Mucosa of rectum (tissue), 2 donors: ENCODE results near the gene PLEKHA1.

Experiments
- H3K27ac ChIP-seq, 2 donors: one replicate each; pipeline ENCODE4 v1.7.0; 2013; ENCODE audit warnings: inconsistent platforms in 2 of 2, low read depth in 2 of 2, low read length in 2 of 2
- H3K27me3 ChIP-seq, 2 donors: one replicate each; pipeline ENCODE4 v1.7.0; 2013; ENCODE audit warnings: low read length in 2 of 2; ENCODE audit not compliant: control insufficient read depth in 2 of 2, insufficient read depth in 2 of 2
- H3K36me3 ChIP-seq, 2 donors: one replicate each; pipeline ENCODE4 v1.7.0; 2013; ENCODE audit warnings: low read length in 2 of 2; ENCODE audit not compliant: control insufficient read depth in 2 of 2, insufficient read depth in 2 of 2
- H3K4me1 ChIP-seq, 2 donors: one replicate each; pipeline ENCODE4 v1.7.0; 2013; ENCODE audit warnings: low read length in 2 of 2, mild to moderate bottlenecking in 1 of 2; ENCODE audit not compliant: control insufficient read depth in 2 of 2, insufficient read depth in 2 of 2
- H3K4me3 ChIP-seq, 2 donors: one replicate each; pipeline ENCODE4 v1.7.0; 2013; ENCODE audit warnings: low read length in 2 of 2
- H3K9ac ChIP-seq, 2 donors: one replicate each; pipeline ENCODE4 v1.7.0; 2013; ENCODE audit warnings: low read length in 2 of 2, low read depth in 1 of 2, mild to moderate bottlenecking in 1 of 2
- H3K9me3 ChIP-seq, 2 donors: one replicate each; pipeline ENCODE4 v1.7.0; 2013; ENCODE audit warnings: low read length in 2 of 2; ENCODE audit not compliant: control insufficient read depth in 2 of 2
- donor health status: healthy.
- donor health status: Normal muscosa, but diverticular disease.

PLEKHA1 gene

GRCh38 chr10:122333037-122333436 is 41.5 kb upstream of the PLEKHA1 start:
- Histone ChIP-seq H3K27ac (no peak overlapping the region), H3K9ac (no peak overlapping the region), H3K4me1 (no peaks in the 10 kb centered on the region), H3K27me3 (no peaks in the 10 kb centered on the region), H3K4me3 (no peak overlapping the region), H3K36me3 (no peaks in the 10 kb centered on the region), H3K9me3 (no peaks in the 10 kb centered on the region)

GRCh38 chr10:122336332-122336731 is 38.2 kb upstream of the PLEKHA1 start:
- Histone ChIP-seq H3K4me1 (peaks cover 10 to 12% of the 10 kb centered on the region in 2 donors), H3K27ac (no peak overlapping the region), H3K9me3 (no peaks in the 10 kb centered on the region), H3K9ac (no peak overlapping the region), H3K36me3 (no peaks in the 10 kb centered on the region), H3K27me3 (no peaks in the 10 kb centered on the region), H3K4me3 (no peak overlapping the region)

- H3K9me3 ChIP-seq = no peaks in the 10 kb centered on the region
- H3K4me1 ChIP-seq = peaks cover 10 to 12% of the 10 kb centered on the region in 2 donors
Measured at GRCh38 chr10:122336961-122337360, 37.5 kb upstream of the PLEKHA1 start.

GRCh38 chr10:122338609-122339441 is 35.7 kb upstream of the PLEKHA1 start:
- Histone ChIP-seq H3K27me3 (no peaks in the 10 kb centered on the region), H3K9ac (no peak overlapping the region), H3K27ac (peak overlapping the region; percentile 48 to 58), H3K9me3 (no peaks in the 10 kb centered on the region), H3K4me1 (peaks cover 10 to 12% of the 10 kb centered on the region in 2 donors), H3K4me3 (no peak overlapping the region), H3K36me3 (no peaks in the 10 kb centered on the region)

More at GRCh38 chr10:122336961-122337360, 37.5 kb upstream of the PLEKHA1 start:
- H3K4me3 ChIP-seq = no peak overlapping the region
- H3K27ac ChIP-seq = no peak overlapping the region
- H3K9ac ChIP-seq = no peak overlapping the region
- no peaks in the 10 kb centered on the region for H3K36me3 ChIP-seq
- H3K27me3 ChIP-seq = no peaks in the 10 kb centered on the region

GRCh38 chr10:122341141-122341810 is 33.2 kb upstream of the PLEKHA1 start:
- Histone ChIP-seq H3K27ac (no peak overlapping the region), H3K9ac (no peak overlapping the region), H3K4me1 (peaks cover 12 to 18% of the 10 kb centered on the region in 2 donors), H3K36me3 (no peaks in the 10 kb centered on the region), H3K9me3 (no peaks in the 10 kb centered on the region), H3K4me3 (no peak overlapping the region), H3K27me3 (no peaks in the 10 kb centered on the region)

- Histone ChIP-seq H3K27ac (no peak overlapping the region), H3K4me3 (no peak overlapping the region), H3K36me3 (no peaks in the 10 kb centered on the region), H3K4me1 (peaks cover 12 to 18% of the 10 kb centered on the region in 2 donors), H3K27me3 (no peaks in the 10 kb centered on the region), H3K9me3 (no peaks in the 10 kb centered on the region), H3K9ac (no peak overlapping the region)
Measured at GRCh38 chr10:122342293-122343134, 32.0 kb upstream of the PLEKHA1 start.

- Histone ChIP-seq H3K9ac (no peak overlapping the region), H3K9me3 (no peaks in the 10 kb centered on the region), H3K27me3 (no peaks in the 10 kb centered on the region), H3K27ac (no peak overlapping the region), H3K4me3 (no peak overlapping the region), H3K4me1 (peaks cover 12 to 18% of the 10 kb centered on the region in 2 donors), H3K36me3 (no peaks in the 10 kb centered on the region)
Measured at GRCh38 chr10:122343135-122343800, 31.2 kb upstream of the PLEKHA1 start.

- no peaks in the 10 kb centered on the region for H3K9me3 ChIP-seq
- peaks cover 6 to 13% of the 10 kb centered on the region in 2 donors for H3K4me1 ChIP-seq
- no peak overlapping the region for H3K9ac ChIP-seq
- no peak overlapping the region for H3K27ac ChIP-seq
- H3K4me3 ChIP-seq = no peak overlapping the region
- no peaks in the 10 kb centered on the region for H3K36me3 ChIP-seq
- no peaks in the 10 kb centered on the region for H3K27me3 ChIP-seq
Measured at GRCh38 chr10:122343936-122344335, 30.6 kb upstream of the PLEKHA1 start.

- H3K27ac ChIP-seq = peak overlapping the region in 1 of 2 donors; percentile 41
- no peaks in the 10 kb centered on the region for H3K9me3 ChIP-seq
- H3K27me3 ChIP-seq = no peaks in the 10 kb centered on the region
- no peaks in the 10 kb centered on the region for H3K36me3 ChIP-seq
- H3K9ac ChIP-seq = no peak overlapping the region
- H3K4me1 ChIP-seq = peaks cover 0 to 7% of the 10 kb centered on the region in 2 donors
- H3K4me3 ChIP-seq = no peak overlapping the region
Measured at GRCh38 chr10:122344741-122345258, 29.7 kb upstream of the PLEKHA1 start.
